Epithelial cell of proximal tubule (primary cell): ENCODE results near the gene ETFA. TPM values are rescaled to one million over a fixed set of nuclear protein-coding genes. Genes with fewer than 3 reads are reported as not detected.

Source experiments
- DNase-seq: peaks from one replicate; pipeline ENCODE4 v3.0.0-alpha.2; 2011; ENCODE audit warnings: low read depth
- H3K4me3 ChIP-seq: 2 replicates; pipeline ENCODE4 v1.5.1; 2011; ENCODE audit warnings: low read depth, mild to moderate bottlenecking, low read length
- CTCF ChIP-seq: conservative IDR thresholded peaks from 2 replicates; pipeline ENCODE4 v1.5.1; 2012; ENCODE audit warnings: low read depth, mild to moderate bottlenecking, low read length
- total RNA-seq: library from RNA; depleted of rRNA; stranded (reverse); fragments of >200 nt; gene quantifications from 2 replicates; pipeline ENCODE4 v1.2.3, GENCODE V29; 2015

Gene ETFA
- total RNA-seq, 1 donor from 2014 or later: 117 TPM

GRCh38 chr15:76165951-76166350 is 145.3 kb downstream of the ETFA start:
- H3K4me3 ChIP-seq: no peak overlapping the region
- DNase-seq: no peak
- TF ChIP-seq CTCF: no peak

Other genes starting within 250 kb of the ETFA start
- gene ISL2, start 25.3 kb upstream of the ETFA start, total RNA-seq: 0.58 and 0.69 TPM in 2 replicates